ENCODE results near the gene TRPC6.
"Not testable (repeated sequence)": the region's sequence is repeated elsewhere in the genome, so short reads cannot be mapped to it uniquely, and the experiment has no call there.

TRPC6 gene

DNA sequence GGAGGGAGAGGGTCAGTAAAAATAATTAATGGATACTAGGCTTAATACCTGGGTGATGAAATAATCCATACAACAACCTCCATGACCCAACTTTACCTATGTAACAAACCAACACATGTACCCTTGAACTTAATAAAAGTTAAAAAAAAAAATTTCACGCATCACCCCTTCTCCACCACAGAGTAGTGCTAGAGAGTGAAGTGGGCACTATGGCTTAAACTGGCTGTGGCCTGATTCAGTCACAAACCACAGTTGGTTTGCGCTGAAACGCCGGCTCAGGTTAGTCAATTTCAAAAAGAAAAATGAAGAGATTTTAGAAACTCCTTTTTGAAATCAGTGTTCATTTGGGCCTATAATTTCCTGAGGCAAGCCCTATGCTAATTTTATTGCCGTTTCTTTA is 144.3 kb downstream of the TRPC6 start:
- Histone ChIP-seq H3K79me2 (ENCODE audit: insufficient read depth, low read length) (no peaks in the 10 kb centered on the region), H4K20me1 (ENCODE audit: insufficient read depth, low read length) (no peaks in the 10 kb centered on the region), H3K4me2 (ENCODE audit: low read length) (no peak overlapping the region), H3K9ac (ENCODE audit: low read length) (no peak overlapping the region), H3K9me2 (ENCODE audit: low read depth, low read length) (no peaks in the 10 kb centered on the region), H3K4me1 (ENCODE audit: insufficient read depth, low read length, severe bottlenecking) (no peaks in the 10 kb centered on the region), H3F3A (ENCODE audit: insufficient read depth, low read length) (no peaks in the 10 kb centered on the region), H3K4me3 (ENCODE audit: low read depth, low read length, poor library complexity, severe bottlenecking) (no peak overlapping the region), H3K36me3 (ENCODE audit: insufficient read depth, low read length) (no peaks in the 10 kb centered on the region), H3K27me3 (ENCODE audit: insufficient read depth, low read length) (no peaks in the 10 kb centered on the region), H2AFZ (ENCODE audit: low read length) (no peak overlapping the region), H3K9me3 (ENCODE audit: low read length) (no peaks in the 10 kb centered on the region), H3K27ac (ENCODE audit: low read depth, low read length, poor library complexity, severe bottlenecking) (no peak overlapping the region)
- TF ChIP-seq, protein P1, sequence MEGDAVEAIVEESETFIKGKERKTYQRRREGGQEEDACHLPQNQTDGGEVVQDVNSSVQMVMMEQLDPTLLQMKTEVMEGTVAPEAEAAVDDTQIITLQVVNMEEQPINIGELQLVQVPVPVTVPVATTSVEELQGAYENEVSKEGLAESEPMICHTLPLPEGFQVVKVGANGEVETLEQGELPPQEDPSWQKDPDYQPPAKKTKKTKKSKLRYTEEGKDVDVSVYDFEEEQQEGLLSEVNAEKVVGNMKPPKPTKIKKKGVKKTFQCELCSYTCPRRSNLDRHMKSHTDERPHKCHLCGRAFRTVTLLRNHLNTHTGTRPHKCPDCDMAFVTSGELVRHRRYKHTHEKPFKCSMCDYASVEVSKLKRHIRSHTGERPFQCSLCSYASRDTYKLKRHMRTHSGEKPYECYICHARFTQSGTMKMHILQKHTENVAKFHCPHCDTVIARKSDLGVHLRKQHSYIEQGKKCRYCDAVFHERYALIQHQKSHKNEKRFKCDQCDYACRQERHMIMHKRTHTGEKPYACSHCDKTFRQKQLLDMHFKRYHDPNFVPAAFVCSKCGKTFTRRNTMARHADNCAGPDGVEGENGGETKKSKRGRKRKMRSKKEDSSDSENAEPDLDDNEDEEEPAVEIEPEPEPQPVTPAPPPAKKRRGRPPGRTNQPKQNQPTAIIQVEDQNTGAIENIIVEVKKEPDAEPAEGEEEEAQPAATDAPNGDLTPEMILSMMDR (IDR thresholded peaks at IDR 0.05; ENCODE audit: low read length), result peak; percentile 29; the same call in 1 of the 2 replicates
- no peak for TF ChIP-seq EZH2 (IDR thresholded peaks at IDR 0.05; ENCODE audit: borderline replicate concordance, low read length)

DNA sequence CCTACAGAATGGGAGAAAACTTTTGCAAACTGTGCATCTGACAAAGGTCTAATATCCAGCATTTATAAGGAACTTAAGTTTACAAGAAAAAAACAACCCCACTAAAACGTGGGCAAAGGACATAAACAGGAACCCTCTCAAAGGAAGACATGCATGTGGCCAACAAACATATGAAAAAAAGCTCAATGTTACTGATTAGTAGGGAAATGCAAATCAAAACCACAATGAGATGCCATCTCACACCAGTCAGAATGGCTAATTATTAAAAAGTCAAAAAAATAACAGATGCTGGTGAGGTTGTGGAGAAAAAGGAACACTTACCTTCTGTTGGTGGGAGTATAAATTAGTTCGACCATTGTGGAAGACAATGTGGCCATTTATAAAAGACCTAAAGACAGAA is 145.1 kb downstream of the TRPC6 start:
- not testable (repeated sequence) for H4K20me1 ChIP-seq (ENCODE audit: insufficient read depth, low read length); H3K9me3 ChIP-seq (ENCODE audit: low read length); H3K27ac ChIP-seq (ENCODE audit: low read depth, low read length, poor library complexity, severe bottlenecking); H3K9ac ChIP-seq (ENCODE audit: low read length); H2AFZ ChIP-seq (ENCODE audit: low read length); H3K79me2 ChIP-seq (ENCODE audit: insufficient read depth, low read length); H3K4me1 ChIP-seq (ENCODE audit: insufficient read depth, low read length, severe bottlenecking); H3K4me2 ChIP-seq (ENCODE audit: low read length); H3F3A ChIP-seq (ENCODE audit: insufficient read depth, low read length); H3K4me3 ChIP-seq (ENCODE audit: low read depth, low read length, poor library complexity, severe bottlenecking); H3K9me2 ChIP-seq (ENCODE audit: low read depth, low read length); H3K36me3 ChIP-seq (ENCODE audit: insufficient read depth, low read length); H3K27me3 ChIP-seq (ENCODE audit: insufficient read depth, low read length)

DNA sequence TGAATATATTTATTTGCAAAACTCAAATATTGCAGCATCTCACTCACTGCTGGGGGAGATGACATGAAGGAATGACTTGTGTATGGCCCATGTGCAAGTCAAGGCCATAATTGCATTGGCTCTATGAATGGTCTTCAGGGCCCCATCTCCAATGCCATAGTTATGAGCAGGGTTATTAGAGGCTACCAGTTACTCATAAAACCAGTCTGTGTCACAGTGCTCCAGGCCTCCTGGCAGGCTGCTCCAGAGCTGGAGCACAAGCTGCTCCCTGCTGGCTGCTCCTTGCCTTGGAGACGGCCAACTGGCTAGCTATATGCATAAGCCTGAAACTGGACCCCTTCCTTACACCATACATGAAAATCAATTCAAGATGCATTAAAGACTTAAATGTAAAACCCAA is 145.7 kb downstream of the TRPC6 start:
- Histone ChIP-seq H3K4me3 (ENCODE audit: low read depth, low read length, poor library complexity, severe bottlenecking) (no peak overlapping the region), H3K9ac (ENCODE audit: low read length) (no peak overlapping the region), H3K27me3 (ENCODE audit: insufficient read depth, low read length) (no peaks in the 10 kb centered on the region), H3K79me2 (ENCODE audit: insufficient read depth, low read length) (no peaks in the 10 kb centered on the region), H2AFZ (ENCODE audit: low read length) (no peak overlapping the region), H3F3A (ENCODE audit: insufficient read depth, low read length) (no peaks in the 10 kb centered on the region), H4K20me1 (ENCODE audit: insufficient read depth, low read length) (no peaks in the 10 kb centered on the region), H3K27ac (ENCODE audit: low read depth, low read length, poor library complexity, severe bottlenecking) (no peak overlapping the region), H3K36me3 (ENCODE audit: insufficient read depth, low read length) (no peaks in the 10 kb centered on the region), H3K4me1 (ENCODE audit: insufficient read depth, low read length, severe bottlenecking) (no peaks in the 10 kb centered on the region), H3K9me3 (ENCODE audit: low read length) (no peaks in the 10 kb centered on the region), H3K9me2 (ENCODE audit: low read depth, low read length) (no peaks in the 10 kb centered on the region), H3K4me2 (ENCODE audit: low read length) (no peak overlapping the region)
- TF ChIP-seq, protein P1 (IDR thresholded peaks at IDR 0.05; ENCODE audit: low read length), result no peak
- TF ChIP-seq EZH2 (IDR thresholded peaks at IDR 0.05; ENCODE audit: borderline replicate concordance, low read length), result no peak

DNA sequence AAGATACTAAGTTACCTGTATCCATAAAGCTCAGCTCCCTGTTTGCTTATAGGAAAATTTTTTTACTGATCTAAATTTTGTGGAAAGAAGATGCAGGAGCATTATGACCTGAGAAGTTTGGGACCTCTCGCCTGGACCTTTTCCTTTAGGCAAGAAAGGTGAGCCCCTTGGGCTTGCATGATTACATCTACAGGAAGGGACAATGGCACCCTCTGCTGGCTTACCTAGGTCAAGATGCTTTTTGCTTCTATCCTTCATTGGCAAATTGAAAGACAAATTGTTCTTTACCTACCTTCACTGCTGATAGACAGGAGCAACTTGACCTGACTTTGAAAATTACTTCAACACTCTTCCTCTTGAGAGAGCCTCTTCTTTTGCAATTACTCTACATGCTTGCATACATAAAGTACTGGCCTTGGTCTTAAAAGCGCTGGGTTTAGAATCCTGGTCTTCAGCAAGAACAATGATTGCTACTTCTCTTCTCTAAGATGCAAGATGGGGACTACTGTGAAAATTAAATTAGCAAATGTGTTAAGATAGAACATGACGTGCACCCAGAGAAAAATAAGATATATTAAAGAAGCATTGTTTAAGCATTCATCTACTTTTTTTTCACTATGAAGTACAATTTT is 147.2 kb downstream of the TRPC6 start:
- no peaks in the 10 kb centered on the region for H3F3A ChIP-seq (ENCODE audit: insufficient read depth, low read length)
- H3K27me3 ChIP-seq (ENCODE audit: insufficient read depth, low read length), result no peaks in the 10 kb centered on the region
- no peaks in the 10 kb centered on the region for H3K4me1 ChIP-seq (ENCODE audit: insufficient read depth, low read length, severe bottlenecking)
- H4K20me1 ChIP-seq (ENCODE audit: insufficient read depth, low read length), result no peaks in the 10 kb centered on the region
- H3K79me2 ChIP-seq (ENCODE audit: insufficient read depth, low read length), result no peaks in the 10 kb centered on the region
- H3K4me3 ChIP-seq (ENCODE audit: low read depth, low read length, poor library complexity, severe bottlenecking), result no peak overlapping the region
- no peaks in the 10 kb centered on the region for H3K36me3 ChIP-seq (ENCODE audit: insufficient read depth, low read length)
- TF ChIP-seq, protein P1 (IDR thresholded peaks at IDR 0.05; ENCODE audit: low read length), result peak; percentile 69
- no peak for TF ChIP-seq EZH2 (IDR thresholded peaks at IDR 0.05; ENCODE audit: borderline replicate concordance, low read length)
- H3K9me2 ChIP-seq (ENCODE audit: low read depth, low read length), result no peaks in the 10 kb centered on the region
- no peak overlapping the region for H3K9ac ChIP-seq (ENCODE audit: low read length)
- H3K4me2 ChIP-seq (ENCODE audit: low read length), result no peak overlapping the region
- H3K27ac ChIP-seq (ENCODE audit: low read depth, low read length, poor library complexity, severe bottlenecking), result no peak overlapping the region
- H3K9me3 ChIP-seq (ENCODE audit: low read length), result no peaks in the 10 kb centered on the region
- no peak overlapping the region for H2AFZ ChIP-seq (ENCODE audit: low read length)

Measured in OCI-LY1 (cell line).